ENCODE results near the gene IFNGR1.

Gene IFNGR1

DNA sequence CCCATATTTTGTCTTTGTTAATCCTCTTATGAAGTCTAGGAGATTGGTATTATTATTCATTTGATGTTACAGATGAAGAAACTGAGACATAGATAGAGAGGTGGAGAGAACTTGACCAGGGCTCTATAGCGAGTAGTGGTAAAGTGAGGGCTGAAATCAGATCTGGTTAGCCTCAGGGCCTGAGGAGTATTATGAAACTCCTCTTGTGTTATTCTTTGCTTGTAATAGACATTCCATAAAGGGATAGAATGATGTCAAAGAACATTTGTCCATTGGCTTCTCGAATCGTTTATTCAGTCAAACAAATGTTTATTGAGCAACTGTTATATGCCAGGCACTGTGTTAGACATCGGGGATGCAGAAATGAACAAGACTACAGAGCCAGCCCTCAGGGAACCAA is 45.7 kb downstream of the IFNGR1 start, which contains the start of gene IL22RA2:
Gene IL22RA2 (minus strand): TSS at position 144 of the 400 bp plus-strand sequence. CDS start 11,895 bp downstream, outside the sequence.
- DNase-seq: no peak

- DNase-seq: no peak
Observed at GRCh38 chr6:137172734-137173431, 46.3 kb downstream of the IFNGR1 start.

- no peak for DNase-seq
Observed at GRCh38 chr6:137171824-137172733, 47.1 kb downstream of the IFNGR1 start.

- DNase-seq: no peak
Observed at GRCh38 chr6:137171053-137171374, 48.2 kb downstream of the IFNGR1 start.

DNA sequence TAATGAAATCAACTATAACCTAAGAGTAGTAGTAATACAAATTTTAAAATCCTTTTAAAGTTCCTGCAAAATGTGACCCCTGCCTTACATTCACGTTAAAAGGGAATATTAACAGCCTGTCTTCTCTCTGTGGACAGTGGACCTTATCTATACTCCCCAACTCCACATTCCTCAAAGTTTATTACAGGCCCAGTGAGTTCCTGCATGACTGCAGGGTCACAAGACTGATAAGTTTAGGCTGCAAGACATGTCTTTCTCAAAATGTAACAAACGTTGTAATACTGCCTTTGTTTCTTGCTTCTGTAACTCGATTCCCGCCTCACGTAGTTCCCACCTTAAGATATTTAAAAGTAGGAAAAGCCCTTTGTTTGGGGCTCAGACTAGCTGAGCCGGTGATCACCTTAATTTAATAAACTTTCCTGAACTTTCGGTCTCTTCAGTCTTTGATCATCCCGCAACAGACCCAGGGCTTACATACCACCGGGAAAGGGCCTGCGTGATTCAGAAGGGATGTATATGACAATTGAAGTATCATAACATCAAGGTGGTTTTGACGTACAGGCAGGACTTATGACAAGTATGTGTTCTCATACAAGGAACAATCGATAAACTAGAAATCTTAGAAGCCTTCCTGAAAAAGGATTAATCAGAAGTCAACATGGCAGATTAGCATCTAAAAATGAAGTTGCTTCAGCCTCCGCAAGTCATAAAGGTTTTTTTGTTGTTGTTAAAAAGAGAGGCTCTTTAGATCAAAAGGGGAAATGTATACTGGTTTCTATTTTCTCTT is 48.7 kb downstream of the IFNGR1 start:
- DNase-seq: no peak

DNA sequence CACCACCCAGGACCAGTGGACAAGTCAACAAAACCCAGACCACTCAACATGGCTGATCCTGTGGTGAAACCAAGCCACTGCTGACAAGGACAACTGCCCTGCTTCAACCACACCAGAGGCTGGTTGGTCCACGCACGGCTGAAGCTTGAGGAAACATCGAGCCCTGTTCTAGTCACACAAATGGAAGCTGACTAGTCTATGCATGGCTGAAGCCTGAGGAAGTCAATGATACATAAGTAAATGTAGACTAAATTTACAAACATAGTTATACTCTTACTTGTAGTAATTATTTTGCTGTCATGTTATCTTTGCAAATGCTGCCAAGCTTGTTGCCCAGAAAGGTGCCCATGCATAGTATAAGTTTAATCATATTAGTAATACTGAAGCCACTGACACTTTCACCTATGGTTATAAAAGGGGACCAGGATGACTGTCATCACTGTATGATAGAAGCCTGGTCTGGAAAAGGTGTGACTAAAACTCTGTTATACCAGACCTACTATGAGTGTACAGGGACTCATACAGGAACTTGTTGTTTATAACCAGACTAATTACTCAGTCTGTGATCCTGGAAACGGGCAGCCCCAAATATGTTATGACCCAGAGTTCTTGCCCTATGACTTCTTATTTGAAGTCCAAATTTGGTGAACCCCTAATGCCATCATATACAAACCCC is 51.3 kb downstream of the IFNGR1 start:
- DNase-seq: no peak

- no peak for DNase-seq
Observed at GRCh38 chr6:137166247-137167098, 52.7 kb downstream of the IFNGR1 start.

GRCh38 chr6:137165375-137166246 is 53.6 kb downstream of the IFNGR1 start:
- no peak for DNase-seq

GRCh38 chr6:137163732-137164318 is 55.4 kb downstream of the IFNGR1 start:
- no peak for DNase-seq

- DNase-seq: no peak
Observed at GRCh38 chr6:137162692-137163306, 56.4 kb downstream of the IFNGR1 start.

GRCh38 chr6:137161949-137162348 is 57.2 kb downstream of the IFNGR1 start:
- DNase-seq: no peak

- DNase-seq: no peak
Observed at GRCh38 chr6:137160763-137161162, 58.4 kb downstream of the IFNGR1 start.

DNA sequence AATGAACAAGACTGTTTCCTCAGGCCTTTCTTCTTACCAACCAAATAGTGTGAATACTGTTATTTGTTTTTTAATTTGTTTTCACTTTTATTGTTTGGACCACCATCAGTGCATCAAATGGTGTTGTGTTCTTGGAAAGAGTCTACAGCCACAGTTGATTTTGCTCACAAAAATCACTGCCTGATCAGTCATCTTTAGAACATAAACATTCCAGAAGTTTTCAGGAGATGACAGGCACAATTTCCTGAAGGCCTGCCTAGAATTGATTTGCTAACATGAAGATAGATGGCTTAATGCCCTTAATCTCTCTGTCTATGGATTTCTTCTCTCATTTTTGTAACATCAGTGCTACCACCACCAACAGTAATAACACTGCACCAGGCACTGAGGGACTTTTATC is 59.3 kb downstream of the IFNGR1 start:
- no peak for DNase-seq

DNA sequence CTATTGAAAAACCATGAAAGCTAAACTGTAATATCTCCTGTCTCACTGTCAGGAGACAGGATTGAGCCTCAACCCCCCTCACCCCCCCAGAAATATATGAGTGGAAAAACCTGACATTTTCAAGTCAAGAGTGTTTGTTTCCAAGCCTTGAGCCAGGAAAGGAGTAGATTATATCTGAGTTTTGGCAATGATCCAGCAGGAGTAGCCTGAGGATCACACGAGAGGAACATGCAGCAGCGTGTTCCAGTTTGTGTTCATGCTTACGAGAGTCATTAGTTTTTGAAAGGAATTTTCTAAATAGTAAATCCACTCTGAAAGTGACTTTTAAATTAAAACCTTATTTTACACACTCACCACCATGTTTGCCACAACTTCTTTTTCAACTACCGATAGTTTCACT is 61.6 kb downstream of the IFNGR1 start:
- no peak for DNase-seq

DNA sequence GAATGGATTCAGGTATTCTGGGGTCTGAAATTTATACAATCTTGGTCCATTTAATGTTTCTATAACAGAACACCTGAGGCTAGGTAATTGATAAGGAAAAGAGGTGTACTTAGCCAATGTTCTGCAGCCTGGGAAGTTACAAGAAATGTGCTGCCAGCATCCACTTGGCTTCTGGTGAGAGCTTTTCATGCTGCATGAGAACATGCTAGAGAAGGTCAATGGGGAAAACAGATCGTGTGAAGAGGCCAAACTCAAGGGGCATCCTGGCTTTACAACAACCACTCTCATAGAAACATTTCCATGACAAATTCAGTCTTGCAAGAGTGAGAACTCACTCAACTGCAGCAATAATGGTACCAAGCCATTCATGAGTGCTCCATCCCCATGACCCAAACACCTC is 62.5 kb downstream of the IFNGR1 start:
- DNase-seq: no peak

DNA sequence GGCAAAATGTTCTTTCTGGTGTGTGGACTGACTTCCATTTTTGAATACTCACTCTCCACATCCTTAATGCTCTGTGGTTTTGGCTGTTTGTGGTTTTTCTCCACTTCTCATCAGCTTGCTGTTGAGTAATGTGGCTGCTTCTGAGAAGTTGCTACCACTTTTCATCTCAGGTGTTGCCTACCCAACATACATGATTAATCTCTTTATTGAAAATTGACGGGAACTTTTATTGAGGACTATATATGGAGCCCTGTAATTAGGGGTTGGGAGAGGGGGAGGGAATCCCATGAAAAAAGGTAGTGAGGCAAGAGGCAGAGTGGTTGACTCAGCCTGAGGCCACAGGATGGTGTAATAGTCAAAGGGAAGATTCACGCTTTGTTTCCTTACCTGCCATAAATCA is 63.4 kb downstream of the IFNGR1 start:
- DNase-seq: no peak

DNA sequence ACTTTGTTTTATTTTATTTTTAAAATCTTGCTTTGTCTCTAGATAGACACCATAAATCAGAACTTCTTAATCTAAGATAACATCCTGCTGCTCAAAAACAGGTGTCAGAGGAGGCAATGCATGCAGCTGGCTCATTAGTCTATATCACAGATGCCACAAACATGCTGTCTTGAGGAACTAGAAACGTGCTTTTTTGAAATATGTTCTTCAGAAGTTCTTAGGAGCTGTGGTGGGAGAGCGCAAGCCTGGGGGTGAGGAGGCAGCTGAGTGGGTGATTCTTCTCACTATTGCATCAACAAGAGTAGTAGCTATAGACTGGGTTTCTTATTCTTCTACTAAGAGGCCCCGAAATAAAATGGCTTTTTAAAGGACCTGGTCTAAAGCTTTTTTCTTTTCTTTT is 69.1 kb downstream of the IFNGR1 start:
- DNase-seq: no peak

GRCh38 chr6:137149035-137149393 is 70.2 kb downstream of the IFNGR1 start:
- DNase-seq: no peak

DNA sequence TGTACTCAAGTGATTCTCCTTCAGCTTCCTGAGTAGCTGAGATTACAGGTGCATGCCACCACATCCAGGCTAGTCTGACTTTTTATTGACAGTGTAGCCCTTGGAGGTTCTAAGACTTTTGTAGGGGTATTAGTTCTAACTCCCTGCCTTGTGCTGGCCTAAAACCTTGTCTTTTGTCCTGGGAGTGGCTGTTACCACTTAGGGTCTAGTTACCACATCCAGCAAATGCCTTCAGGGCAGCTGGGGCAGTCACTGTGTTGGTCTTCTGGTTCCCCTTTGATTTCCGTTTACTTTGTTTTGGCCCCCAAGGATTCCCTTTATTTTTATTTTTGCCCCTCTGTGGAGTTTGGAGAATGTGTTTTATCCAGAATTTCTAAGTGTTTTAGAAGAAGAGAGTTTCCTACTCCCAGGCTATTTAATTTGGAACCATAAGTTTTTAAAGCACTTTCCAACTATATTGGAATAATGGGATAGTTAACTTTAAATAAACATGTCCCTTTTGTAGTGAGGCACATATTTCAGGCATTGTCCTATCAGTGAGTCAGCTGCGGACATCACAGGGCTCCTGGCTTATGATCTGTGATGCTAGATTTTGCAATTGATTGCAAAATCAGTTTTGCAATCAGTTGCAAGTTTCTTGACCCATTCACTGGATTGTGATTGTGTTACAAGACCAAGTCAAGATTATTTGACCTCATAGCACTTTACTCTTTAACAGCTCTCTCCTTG is 70.7 kb downstream of the IFNGR1 start:
- no peak for DNase-seq
